ENCODE data around the gene WDR77. TPM values are rescaled to one million over a fixed set of nuclear protein-coding genes. Genes with fewer than 3 reads are reported as not detected.

Gene WDR77
- total RNA-seq, 1 donor: 29.7 TPM

Small RNAs within 50 kb of the gene (small RNA-seq; reads per million reads assigned to genes)
- gene RF00019: not detected
- not detected for gene RNU6-792P

Other genes with a start within 250 kb of the WDR77 start
- 4.7 and 5.0 TPM in 2 replicates for gene DENND2D, start 248.6 kb downstream of the WDR77 start, total RNA-seq
- gene CHI3L2, start 221.5 kb downstream of the WDR77 start, total RNA-seq: 2.4 and 2.9 TPM in 2 replicates
- not detected in 2 replicates for gene CHIA, start 158.4 kb downstream of the WDR77 start, total RNA-seq
- gene OVGP1, start 21.5 kb downstream of the WDR77 start, total RNA-seq: 0.36 and 0.88 TPM in 2 replicates
- gene ATP5PB, start 208 bp upstream of the WDR77 start, total RNA-seq: 203 and 272 TPM in 2 replicates
- 0.29 and 0.36 TPM in 2 replicates for gene C1orf162, start 24.7 kb upstream of the WDR77 start, total RNA-seq
- gene ADORA3, start 54.4 kb upstream of the WDR77 start, total RNA-seq: not detected in 2 replicates
- gene TMIGD3, start 54.4 kb upstream of the WDR77 start, total RNA-seq: 0.29 TPM in 1 of 2 replicates, not detected in the other
- gene RAP1A, start 170.5 kb upstream of the WDR77 start, total RNA-seq: 17.0 and 19.7 TPM in 2 replicates